GM23338 (cell line): ENCODE results near the gene CDC45. TPM values are rescaled to one million over a fixed set of nuclear protein-coding genes. Genes with fewer than 3 reads are reported as not detected.

Source experiments
- ATAC-seq: fragments of 200-7000 bp; cut with Tn5 transposase; 3 replicates; pipeline ENCODE4 v1.9.1; 2020
- DNase-seq: peaks from one replicate; pipeline ENCODE4 v3.0.0-alpha.2; 2015; ENCODE audit warnings: low spot score
- H2AFZ ChIP-seq: fragments of 200-600 bp; sonication (generic); 2 replicates; pipeline ENCODE4 v1.8.0; 2016; ENCODE audit warnings: antibody characterized with exemption, mild to moderate bottlenecking, moderate library complexity
- H3F3A ChIP-seq: fragments of 200-600 bp; sonication (generic); replicated peaks from 2 replicates; pipeline ENCODE4 v1.8.0; 2017; ENCODE audit warnings: antibody characterized with exemption, mixed run types, low read depth
- H3K27ac ChIP-seq: fragments of 200-600 bp; sonication (generic); 2 replicates; pipeline ENCODE4 v1.6.1; 2016; ENCODE audit warnings: low read depth
- H3K27me3 ChIP-seq: fragments of 200-600 bp; sonication (generic); 2 replicates; pipeline ENCODE4 v1.8.0; 2016; ENCODE audit warnings: mild to moderate bottlenecking, mixed run types, moderate library complexity; ENCODE audit not compliant: insufficient read depth
- H3K36me3 ChIP-seq: fragments of 200-600 bp; sonication (generic); 2 replicates; pipeline ENCODE4 v1.8.0; 2016; ENCODE audit warnings: mild to moderate bottlenecking; ENCODE audit not compliant: insufficient read depth
- H3K4me1 ChIP-seq: fragments of 200-600 bp; sonication (generic); 2 replicates; pipeline ENCODE4 v1.8.0; 2016; ENCODE audit warnings: mild to moderate bottlenecking, moderate library complexity; ENCODE audit not compliant: insufficient read depth
- H3K4me2 ChIP-seq: fragments of 200-600 bp; sonication (generic); 2 replicates; pipeline ENCODE4 v1.7.1; 2017; ENCODE audit warnings: mixed run types
- H3K4me3 ChIP-seq: fragments of 200-600 bp; sonication (generic); 2 replicates; pipeline ENCODE4 v1.6.1; 2016; ENCODE audit warnings: mixed run types
- H3K79me2 ChIP-seq: fragments of 200-600 bp; sonication (generic); replicated peaks from 2 replicates; pipeline ENCODE4 v1.8.0; 2017; ENCODE audit warnings: mild to moderate bottlenecking; ENCODE audit not compliant: insufficient read depth
- H3K9me2 ChIP-seq: fragments of 200-600 bp; sonication (generic); 2 replicates; pipeline ENCODE4 v1.8.0; 2017; ENCODE audit not compliant: insufficient read depth
- H4K20me1 ChIP-seq: fragments of 200-600 bp; sonication (generic); replicated peaks from 2 replicates; pipeline ENCODE4 v1.8.0; 2017; ENCODE audit warnings: mild to moderate bottlenecking; ENCODE audit not compliant: insufficient read depth
- H3K27ac Mint-ChIP-seq: 2 replicates; pipeline ENCODE4 v1.8.0; 2020; ENCODE audit warnings: inconsistent platforms, mild to moderate bottlenecking, moderate library complexity, mixed read lengths
- H3K27me3 Mint-ChIP-seq: 3 replicates; pipeline ENCODE4 v1.8.0; 2022; ENCODE audit warnings: low read depth, mild to moderate bottlenecking, moderate library complexity, mixed read lengths, inconsistent platforms; ENCODE audit not compliant: insufficient read depth, poor library complexity
- H3K36me3 Mint-ChIP-seq: 3 replicates; pipeline ENCODE4 v1.8.0; 2021; ENCODE audit warnings: low read depth, mild to moderate bottlenecking, inconsistent platforms, moderate library complexity, mixed read lengths
- H3K4me1 Mint-ChIP-seq: 3 replicates; pipeline ENCODE4 v1.8.0; 2020; ENCODE audit warnings: mild to moderate bottlenecking, inconsistent platforms, mixed read lengths
- H3K4me3 Mint-ChIP-seq: 3 replicates; pipeline ENCODE4 v1.8.0; 2021; ENCODE audit warnings: moderate library complexity, mild to moderate bottlenecking, inconsistent platforms, mixed read lengths
- H3K9me3 Mint-ChIP-seq: 3 replicates; pipeline ENCODE4 v1.8.0; 2020; ENCODE audit warnings: moderate library complexity, mild to moderate bottlenecking, inconsistent platforms, mixed read lengths
- CREB1 ChIP-seq: fragments of 250-450 bp; sonication (Bioruptor Pico); IDR thresholded peaks from 2 replicates; pipeline ENCODE4 v1.5.0; 2020; ENCODE audit warnings: low read depth, mild to moderate bottlenecking, moderate library complexity
- CTCF ChIP-seq, 2 experiments: fragments of 200-600 bp in 1 of 2; sonication (generic) in 1 of 2; conservative IDR thresholded peaks; 2 replicates each; pipeline versions ENCODE4 v1.5.1 to v1.6.1; 2016 to 2017; ENCODE audit warnings: antibody characterized with exemption in 2 of 2, low read depth in 2 of 2, mild to moderate bottlenecking in 2 of 2, moderate library complexity in 1 of 2
- ETS1 ChIP-seq: IDR thresholded peaks from 2 replicates; pipeline ENCODE4 v1.6.1; 2016; ENCODE audit warnings: antibody characterized with exemption
- EZH2 ChIP-seq: fragments of 200-600 bp; sonication (generic); IDR thresholded peaks from one replicate; pipeline ENCODE4 v1.8.0; 2017; ENCODE audit warnings: antibody characterized with exemption, mild to moderate bottlenecking, low read depth; ENCODE audit not compliant: unreplicated experiment
- EZH2phosphoT487 ChIP-seq: fragments of 200-600 bp; sonication (generic); IDR thresholded peaks from one replicate; pipeline ENCODE4 v1.8.1; 2018; ENCODE audit warnings: antibody characterized with exemption; ENCODE audit not compliant: unreplicated experiment
- JUNB ChIP-seq: IDR thresholded peaks from one replicate; pipeline ENCODE4 v1.6.1; 2016; ENCODE audit warnings: antibody characterized with exemption; ENCODE audit not compliant: unreplicated experiment
- POLR2AphosphoS5 ChIP-seq: IDR thresholded peaks from 2 replicates; pipeline ENCODE4 v1.6.1; 2016; ENCODE audit warnings: antibody characterized with exemption, low read depth
- REST ChIP-seq: IDR thresholded peaks from one replicate; pipeline ENCODE4 v1.6.1; 2018; ENCODE audit warnings: antibody characterized with exemption; ENCODE audit not compliant: unreplicated experiment
- STAT1 ChIP-seq: IDR thresholded peaks from one replicate; pipeline ENCODE4 v1.6.1; 2016; ENCODE audit warnings: antibody characterized with exemption; ENCODE audit not compliant: unreplicated experiment
- ZNF114 ChIP-seq: fragments of 250-450 bp; sonication (Bioruptor Pico); IDR thresholded peaks from 2 replicates; pipeline ENCODE4 v1.5.0; 2020; ENCODE audit warnings: mild to moderate bottlenecking, moderate library complexity
- ZNF331 ChIP-seq: fragments of 250-450 bp; sonication (Bioruptor Pico); IDR thresholded peaks from 2 replicates; pipeline ENCODE4 v1.5.0; 2020; ENCODE audit warnings: low read depth, mild to moderate bottlenecking, moderate library complexity
- polyA plus RNA-seq: library from polyadenylated mRNA; unstranded; fragments of >200 nt; fragmentation: Nextera tagmentation; extraction: Ambion mirVana; gene quantifications from 2 replicates; pipeline ENCODE4 v1.2.1, GENCODE V29; 2016
- total RNA-seq: library from RNA; depleted of rRNA; stranded (reverse); fragments of >200 nt; shearing (Covaris generic); gene quantifications from 2 replicates; pipeline ENCODE4 v1.2.3, GENCODE V29; 2014

The CDC45 gene
- total and polyA plus RNA-seq, 2 experiments from 2014 or later = 29.0 to 30.3 TPM

- TF ChIP-seq POLR2AphosphoS5 (no peak), CREB1 (CRISPR knock-in tag) (no peak), STAT1 (no peak), REST (no peak), CTCF (conservative IDR thresholded peaks at IDR 0.05; ENCODE audit: low read depth in 2 of 2) (no peak), ZNF114 (no peak), JUNB (no peak), ETS1 (no peak), EZH2phosphoT487 (no peak)
These were observed 66.2 kb downstream of the CDC45 start (continued) for GRCh38 chr22:19545935-19546207.

- Histone ChIP-seq H3F3A (no peaks in the 10 kb centered on the region), H2AFZ (no peak overlapping the region; the same call in 1 of the 2 replicates), H3K4me2 (no peak overlapping the region), H3K4me3 (no peak overlapping the region), H3K27me3 (no peaks in the 10 kb centered on the region), H3K79me2 (no peaks in the 10 kb centered on the region), H4K20me1 (no peaks in the 10 kb centered on the region), H3K4me1 (no peaks in the 10 kb centered on the region), H3K36me3 (no peaks in the 10 kb centered on the region), H3K9me2 (no peaks in the 10 kb centered on the region), H3K27ac (no peak overlapping the region)
- Mint-ChIP-seq H3K36me3 (no peaks in the 10 kb centered on the region), H3K9me3 (no peaks in the 10 kb centered on the region; the same call in 2 of the 3 replicates), H3K4me3 (no peak overlapping the region), H3K27me3 (peaks cover 9% of the 10 kb centered on the region), H3K4me1 (peaks cover 5% of the 10 kb centered on the region; the same call in 2 of the 3 replicates), H3K27ac (no peak overlapping the region)
- ATAC-seq = no peak
- no peak for DNase-seq
- TF ChIP-seq ZNF331 (CRISPR knock-in tag) = no peak
- TF ChIP-seq CTCF (conservative IDR thresholded peaks at IDR 0.05; ENCODE audit: low read depth in 2 of 2) = no peak
- no peak for TF ChIP-seq EZH2
- TF ChIP-seq POLR2AphosphoS5 = no peak
- no peak for TF ChIP-seq REST
- TF ChIP-seq STAT1 = no peak
- TF ChIP-seq EZH2phosphoT487 = no peak
These were observed 67.0 kb downstream of the CDC45 start for GRCh38 chr22:19546680-19547079.
